ENCODE measurements around the gene NFIA. TPM values are rescaled to one million over a fixed set of nuclear protein-coding genes. Genes with fewer than 3 reads are reported as not detected.

Gene NFIA
- total RNA-seq, 2 experiments from 2014 or later = 0.80 to 5.4 TPM

GRCh38 chr1:61186753-61187152 lies 104.4 kb downstream of the NFIA start:
- DNase-seq (no peak), ATAC-seq (no peak)
- Mint-ChIP-seq H3K36me3 (no peaks in the 10 kb centered on the region), H3K4me1 (no peaks in the 10 kb centered on the region), H3K4me3 (no peak overlapping the region), H3K9me3 (ENCODE audit: low read depth) (no peaks in the 10 kb centered on the region), H3K27ac (no peak overlapping the region), H3K27me3 (no peaks in the 10 kb centered on the region)
- CTCF ChIA-PET = no interaction called here

- no peak for ATAC-seq
- CTCF ChIA-PET = no interaction called here
- DNase-seq = no peak
- no peak overlapping the region for H3K4me3 Mint-ChIP-seq
- H3K36me3 Mint-ChIP-seq = no peaks in the 10 kb centered on the region
- H3K4me1 Mint-ChIP-seq = no peaks in the 10 kb centered on the region
- no peaks in the 10 kb centered on the region for H3K27me3 Mint-ChIP-seq
- no peak overlapping the region for H3K27ac Mint-ChIP-seq
- no peaks in the 10 kb centered on the region for H3K9me3 Mint-ChIP-seq (ENCODE audit: low read depth)
Observed at GRCh38 chr1:61187352-61188086, 105.2 kb downstream of the NFIA start.

- ATAC-seq = no peak
- Mint-ChIP-seq H3K36me3 (no peaks in the 10 kb centered on the region), H3K4me1 (no peaks in the 10 kb centered on the region), H3K27me3 (no peaks in the 10 kb centered on the region), H3K9me3 (ENCODE audit: low read depth) (no peaks in the 10 kb centered on the region), H3K4me3 (no peak overlapping the region), H3K27ac (no peak overlapping the region)
- no peak for DNase-seq
- CTCF ChIA-PET = no interaction called here
Observed at GRCh38 chr1:61190153-61190552, 107.8 kb downstream of the NFIA start.

GRCh38 chr1:61190618-61191432 lies 108.5 kb downstream of the NFIA start:
- Mint-ChIP-seq H3K4me3 (no peak overlapping the region), H3K27ac (no peak overlapping the region), H3K27me3 (no peaks in the 10 kb centered on the region), H3K4me1 (no peaks in the 10 kb centered on the region), H3K9me3 (ENCODE audit: low read depth) (no peaks in the 10 kb centered on the region), H3K36me3 (no peaks in the 10 kb centered on the region)
- DNase-seq (no peak), ATAC-seq (no peak)
- CTCF ChIA-PET = no interaction called here

- H3K27ac Mint-ChIP-seq = no peak overlapping the region
- no peaks in the 10 kb centered on the region for H3K27me3 Mint-ChIP-seq
- H3K4me3 Mint-ChIP-seq = no peak overlapping the region
- CTCF ChIA-PET = no interaction called here
- no peaks in the 10 kb centered on the region for H3K36me3 Mint-ChIP-seq
- ATAC-seq (no peak), DNase-seq (no peak)
- no peaks in the 10 kb centered on the region for H3K4me1 Mint-ChIP-seq
- no peaks in the 10 kb centered on the region for H3K9me3 Mint-ChIP-seq (ENCODE audit: low read depth)
Observed at GRCh38 chr1:61191433-61191720, 109.0 kb downstream of the NFIA start.

- DNase-seq (no peak), ATAC-seq (no peak)
- Mint-ChIP-seq H3K4me3 (no peak overlapping the region), H3K36me3 (no peaks in the 10 kb centered on the region), H3K9me3 (ENCODE audit: low read depth) (no peaks in the 10 kb centered on the region), H3K4me1 (no peaks in the 10 kb centered on the region), H3K27ac (no peak overlapping the region), H3K27me3 (no peaks in the 10 kb centered on the region)
- CTCF ChIA-PET = no interaction called here
Observed at GRCh38 chr1:61192663-61193330, 110.4 kb downstream of the NFIA start.

GRCh38 chr1:61193808-61194207 lies 111.4 kb downstream of the NFIA start:
- Mint-ChIP-seq H3K27ac (no peak overlapping the region), H3K9me3 (ENCODE audit: low read depth) (no peaks in the 10 kb centered on the region), H3K4me3 (no peak overlapping the region), H3K27me3 (no peaks in the 10 kb centered on the region), H3K36me3 (no peaks in the 10 kb centered on the region), H3K4me1 (no peaks in the 10 kb centered on the region)
- DNase-seq (no peak), ATAC-seq (no peak)
- CTCF ChIA-PET = no interaction called here

GRCh38 chr1:61198554-61198953 lies 116.2 kb downstream of the NFIA start:
- H3K4me1 Mint-ChIP-seq = no peaks in the 10 kb centered on the region
- CTCF ChIA-PET = no interaction called here
- H3K4me3 Mint-ChIP-seq = no peak overlapping the region
- no peaks in the 10 kb centered on the region for H3K9me3 Mint-ChIP-seq (ENCODE audit: low read depth)
- H3K27me3 Mint-ChIP-seq = no peaks in the 10 kb centered on the region
- DNase-seq (no peak), ATAC-seq (no peak)
- H3K27ac Mint-ChIP-seq = no peak overlapping the region
- H3K36me3 Mint-ChIP-seq = no peaks in the 10 kb centered on the region

- ATAC-seq (no peak), DNase-seq (no peak)
- Mint-ChIP-seq H3K4me3 (no peak overlapping the region), H3K36me3 (no peaks in the 10 kb centered on the region), H3K27me3 (no peaks in the 10 kb centered on the region), H3K4me1 (no peaks in the 10 kb centered on the region), H3K9me3 (ENCODE audit: low read depth) (no peaks in the 10 kb centered on the region), H3K27ac (no peak overlapping the region)
- CTCF ChIA-PET = interaction anchor here (1.0 kb wide), 1 partner anchor 158 kb away, joined by 4 read pairs; no protein-coding TSS in a partner anchor
Observed at GRCh38 chr1:61201035-61201434, 118.7 kb downstream of the NFIA start.

GRCh38 chr1:61202854-61203598 lies 120.7 kb downstream of the NFIA start:
- H3K27ac Mint-ChIP-seq = no peak overlapping the region
- no peak for ATAC-seq
- H3K4me3 Mint-ChIP-seq = no peak overlapping the region
- DNase-seq = no peak
- H3K36me3 Mint-ChIP-seq = no peaks in the 10 kb centered on the region
- CTCF ChIA-PET = no interaction called here
- no peaks in the 10 kb centered on the region for H3K9me3 Mint-ChIP-seq (ENCODE audit: low read depth)
- H3K4me1 Mint-ChIP-seq = no peaks in the 10 kb centered on the region
- H3K27me3 Mint-ChIP-seq = no peaks in the 10 kb centered on the region

GRCh38 chr1:61204528-61204927 lies 122.2 kb downstream of the NFIA start:
- H3K27ac Mint-ChIP-seq = no peak overlapping the region
- CTCF ChIA-PET = no interaction called here
- DNase-seq = no peak
- H3K4me3 Mint-ChIP-seq = no peak overlapping the region
- H3K27me3 Mint-ChIP-seq = no peaks in the 10 kb centered on the region
- no peaks in the 10 kb centered on the region for H3K4me1 Mint-ChIP-seq
- H3K9me3 Mint-ChIP-seq (ENCODE audit: low read depth) = no peaks in the 10 kb centered on the region
- no peak for ATAC-seq
- H3K36me3 Mint-ChIP-seq = no peaks in the 10 kb centered on the region

- Mint-ChIP-seq H3K27me3 (no peaks in the 10 kb centered on the region), H3K27ac (no peak overlapping the region), H3K4me3 (no peak overlapping the region), H3K4me1 (peaks cover 3% of the 10 kb centered on the region), H3K36me3 (peaks cover 2% of the 10 kb centered on the region), H3K9me3 (ENCODE audit: low read depth) (no peaks in the 10 kb centered on the region)
- CTCF ChIA-PET = no interaction called here
- ATAC-seq (no peak), DNase-seq (no peak)
Observed at GRCh38 chr1:61207416-61207815, 125.1 kb downstream of the NFIA start.

- CTCF ChIA-PET = no interaction called here
- H3K9me3 Mint-ChIP-seq (ENCODE audit: low read depth) = no peaks in the 10 kb centered on the region
Observed at GRCh38 chr1:61208172-61208571, 125.8 kb downstream of the NFIA start.

More at GRCh38 chr1:61208172-61208571, 125.8 kb downstream of the NFIA start:
- DNase-seq (no peak), ATAC-seq (no peak)
- H3K36me3 Mint-ChIP-seq = peaks cover 2% of the 10 kb centered on the region
- no peaks in the 10 kb centered on the region for H3K27me3 Mint-ChIP-seq
- no peak overlapping the region for H3K4me3 Mint-ChIP-seq
- H3K27ac Mint-ChIP-seq = no peak overlapping the region
- peaks cover 10% of the 10 kb centered on the region for H3K4me1 Mint-ChIP-seq

All from activated CD8-positive, alpha-beta memory T cell treated with anti-CD3 and anti-CD28 coated beads, Interleukin-2, amount 10 ng/mL, durations not matched to agents 7 days and 5 days (primary cell).